HG03354 (cell line): ENCODE results near the gene MBNL1.
"Not testable (repeated sequence)": the region's sequence is repeated elsewhere in the genome, so short reads cannot be mapped to it uniquely, and the experiment has no call there.

Experiments
- ATAC-seq: cut with Tn5 transposase; IDR thresholded peaks from one replicate; pipeline ENCODE4 v1.9.1; 2021; ENCODE audit warnings: mild to moderate bottlenecking; ENCODE audit not compliant: unreplicated experiment, poor library complexity, severe bottlenecking

MBNL1 gene

DNA sequence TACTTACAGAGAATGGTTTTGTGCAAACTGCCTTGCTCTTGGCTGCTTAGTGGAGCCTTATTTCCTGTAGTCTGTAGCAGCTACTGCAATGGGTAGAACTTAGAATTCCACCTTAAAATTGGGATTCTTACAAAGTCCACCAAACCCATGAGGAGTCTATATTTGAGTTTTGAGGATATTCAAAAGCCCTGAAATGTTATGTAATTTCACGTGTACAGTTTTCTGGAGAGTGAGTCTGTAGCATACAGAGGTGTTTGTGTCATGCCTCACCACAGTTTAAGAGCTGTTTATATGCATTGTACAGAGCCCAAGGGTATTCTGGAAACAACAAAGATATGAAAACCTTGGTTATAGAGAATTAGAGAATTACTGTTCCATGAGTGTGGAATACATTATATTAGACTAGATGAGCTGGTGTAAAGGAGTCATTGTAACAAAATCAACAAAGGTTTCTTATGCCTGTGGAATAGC, 114.4 kb downstream of the MBNL1 start:
- ATAC-seq: no peak

DNA sequence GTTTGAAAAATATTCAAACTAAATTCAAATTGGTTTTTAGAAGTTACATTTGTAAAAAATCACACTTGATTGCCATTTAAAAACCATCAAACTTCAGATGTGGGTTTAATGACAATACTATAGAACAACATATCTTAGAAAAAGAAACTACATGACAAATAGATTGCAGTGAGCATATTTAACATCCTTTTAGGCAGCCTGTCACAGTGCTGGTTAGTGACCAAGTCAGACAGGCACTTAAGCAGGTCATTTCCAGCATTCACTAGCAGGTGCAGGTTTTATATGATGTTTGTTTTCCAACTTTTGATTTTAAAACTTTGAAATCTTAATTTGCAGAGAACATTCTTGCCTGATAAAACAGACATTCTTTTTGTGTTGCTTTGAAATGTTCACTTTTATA, 115.7 kb downstream of the MBNL1 start:
- no peak for ATAC-seq

DNA sequence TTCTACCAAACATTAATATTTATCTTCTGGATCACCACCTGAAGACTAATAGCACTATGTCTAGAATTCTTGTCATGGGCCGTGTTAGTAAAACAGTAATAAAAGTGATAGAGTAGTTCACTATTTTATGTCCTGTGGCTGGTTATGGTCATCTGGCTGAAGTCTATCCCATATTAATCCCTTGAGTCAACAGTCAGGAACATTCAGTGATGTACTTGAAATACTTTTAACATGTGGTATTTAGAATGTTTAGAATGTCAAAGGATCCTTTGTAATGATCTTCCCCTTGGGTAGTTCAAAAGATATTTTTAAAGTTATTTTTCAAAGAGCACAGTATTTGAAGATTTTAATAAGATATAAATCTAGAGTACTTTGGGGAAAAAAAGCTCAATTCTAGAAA, 117.0 kb downstream of the MBNL1 start:
- no peak for ATAC-seq

DNA sequence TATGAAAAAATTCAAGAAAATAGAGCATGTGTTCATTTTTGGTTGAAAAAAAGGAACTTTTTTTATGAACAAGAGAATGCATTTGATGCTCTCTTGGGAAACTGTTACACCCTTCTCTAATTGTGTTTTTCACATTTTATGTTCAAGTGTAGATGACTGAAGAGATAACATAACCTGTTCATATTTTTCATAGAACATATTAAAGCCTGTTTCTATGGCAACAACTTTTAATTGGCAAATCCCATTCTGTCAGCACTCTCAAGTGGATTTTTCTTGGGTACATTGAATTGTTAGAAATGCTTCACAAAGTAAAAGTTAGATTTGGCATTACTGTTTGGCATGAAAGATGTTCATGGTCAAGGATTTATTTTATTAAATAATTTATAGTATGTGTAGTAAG, 117.5 kb downstream of the MBNL1 start:
- ATAC-seq: no peak

DNA sequence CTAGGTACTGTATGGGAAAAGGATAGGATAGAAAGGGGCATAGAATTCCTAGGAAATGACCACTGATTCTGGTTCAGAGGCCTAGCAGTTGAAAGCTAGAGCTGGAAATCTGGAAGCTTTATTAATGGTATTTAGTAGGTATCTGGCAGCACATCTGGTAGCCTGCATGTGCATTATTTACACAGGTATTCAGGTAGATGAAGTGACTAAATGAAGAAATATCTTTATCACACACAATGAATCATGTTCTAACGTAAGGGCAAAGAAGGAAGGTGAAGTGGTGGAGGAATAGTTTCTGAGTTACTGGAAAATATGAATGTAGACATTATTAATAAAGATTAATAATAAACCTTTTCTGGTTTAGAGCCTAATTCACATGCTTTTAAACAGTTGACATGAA, 119.9 kb downstream of the MBNL1 start:
- no peak for ATAC-seq

DNA sequence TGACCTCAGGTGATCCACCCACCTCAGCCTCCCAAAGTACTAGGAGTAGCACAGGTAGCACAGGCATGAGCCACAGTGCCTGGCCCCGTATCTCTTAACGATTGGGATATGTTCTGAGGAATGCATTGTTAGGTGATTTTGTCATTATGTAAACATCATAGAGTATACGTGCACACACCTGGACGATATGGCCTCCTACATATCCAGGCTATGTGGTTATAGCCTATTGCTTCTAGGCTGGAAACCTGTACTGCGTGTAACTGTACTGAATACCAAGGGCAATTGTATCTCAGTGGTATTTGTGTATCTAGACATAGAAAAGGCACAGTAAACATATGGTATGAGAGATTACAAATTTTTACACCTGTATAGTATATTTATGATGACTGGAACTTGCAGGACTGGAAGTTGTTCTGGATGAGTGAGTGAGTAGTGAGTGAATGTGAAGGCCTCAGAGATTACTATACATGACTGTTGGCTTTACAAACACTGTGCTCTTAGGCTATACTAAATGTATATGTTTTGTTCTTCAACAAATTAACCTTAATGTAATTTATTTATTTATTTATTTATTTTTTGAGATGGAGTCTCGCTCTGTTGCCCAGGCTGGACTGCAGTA, 120.7 kb downstream of the MBNL1 start:
- ATAC-seq: no peak

DNA sequence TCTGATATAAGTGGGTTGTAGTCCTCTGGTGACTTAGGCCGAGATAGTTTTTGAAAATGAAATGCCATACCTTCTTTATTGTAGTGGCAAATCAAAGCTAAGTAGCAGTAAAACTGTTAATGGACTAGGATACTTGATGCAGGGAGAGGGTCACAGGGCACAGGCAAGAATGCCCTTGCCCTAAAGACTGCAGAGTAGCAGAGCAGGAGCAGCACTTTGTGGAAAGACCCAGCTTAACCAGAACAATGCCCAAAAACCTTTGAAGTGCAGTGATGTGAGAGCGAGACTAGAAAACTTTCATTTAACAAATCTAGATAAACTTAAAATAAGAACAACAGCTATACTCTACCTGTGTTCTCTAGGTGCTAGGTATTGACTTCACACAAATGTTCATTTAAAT, 121.9 kb downstream of the MBNL1 start:
- ATAC-seq: no peak

DNA sequence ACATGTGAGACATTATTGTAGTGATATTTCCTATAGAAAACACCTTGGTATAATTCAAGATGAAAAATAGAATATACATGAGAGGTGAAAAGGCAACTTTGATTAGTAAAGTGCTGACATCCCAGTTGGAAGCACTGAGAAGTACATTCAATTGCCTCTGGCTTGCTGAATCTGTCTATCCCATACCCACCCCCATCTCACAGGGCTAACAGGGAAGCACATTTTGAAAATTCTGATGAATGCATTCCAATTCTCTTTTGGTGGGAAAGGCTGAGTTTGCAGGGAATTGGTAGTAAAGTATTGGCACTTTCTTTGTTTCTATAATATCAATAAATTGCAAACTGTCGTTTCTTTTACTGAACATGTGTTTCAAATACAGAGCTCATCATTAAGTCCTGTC, 122.9 kb downstream of the MBNL1 start:
- ATAC-seq: no peak

DNA sequence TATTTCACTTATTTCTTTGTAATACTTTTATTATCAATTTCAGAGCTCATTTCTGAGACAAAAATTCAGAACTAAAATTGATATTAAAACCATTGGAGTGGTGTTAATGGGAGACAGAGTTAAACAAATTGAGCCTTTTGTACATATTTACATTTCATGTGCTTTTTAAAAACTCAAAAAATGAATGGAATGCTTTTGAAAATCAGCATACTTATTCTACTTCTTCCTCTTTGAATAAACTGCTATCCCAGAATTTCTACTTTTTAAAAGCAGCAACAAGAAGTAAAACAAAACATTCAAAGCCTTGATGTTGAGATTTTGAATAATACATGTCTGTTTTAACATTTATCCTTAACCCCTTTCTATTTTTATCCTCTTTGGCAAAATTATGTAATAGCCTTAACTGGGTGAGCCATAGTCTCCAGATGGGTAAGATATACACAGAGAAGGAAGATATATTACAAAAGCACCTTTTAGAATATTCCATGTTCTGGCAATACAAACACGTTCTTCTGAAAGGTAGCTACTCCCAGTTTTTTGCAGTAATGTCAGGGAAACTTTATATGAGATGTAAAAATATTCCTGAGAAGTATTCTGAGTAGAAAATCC, 123.6 kb downstream of the MBNL1 start:
- ATAC-seq: no peak

DNA sequence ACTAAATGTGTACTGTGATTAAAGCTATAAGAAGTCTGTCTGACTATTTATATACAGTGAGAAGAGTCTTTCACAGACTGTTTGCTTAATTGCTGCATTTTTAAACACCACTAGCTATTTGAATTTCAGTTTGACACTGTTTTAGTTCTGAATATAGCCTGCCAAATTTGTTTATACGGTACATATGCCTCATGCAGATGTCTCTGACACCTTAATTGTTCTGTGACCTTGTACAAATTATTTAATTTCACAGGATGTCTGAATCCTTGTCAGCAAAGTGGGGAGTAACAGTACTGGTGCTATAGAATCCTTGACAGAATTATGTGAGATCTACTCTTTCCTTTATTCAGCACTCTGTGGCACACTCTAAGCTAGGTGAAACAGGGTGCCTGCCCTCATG, 125.5 kb downstream of the MBNL1 start:
- no peak for ATAC-seq

DNA sequence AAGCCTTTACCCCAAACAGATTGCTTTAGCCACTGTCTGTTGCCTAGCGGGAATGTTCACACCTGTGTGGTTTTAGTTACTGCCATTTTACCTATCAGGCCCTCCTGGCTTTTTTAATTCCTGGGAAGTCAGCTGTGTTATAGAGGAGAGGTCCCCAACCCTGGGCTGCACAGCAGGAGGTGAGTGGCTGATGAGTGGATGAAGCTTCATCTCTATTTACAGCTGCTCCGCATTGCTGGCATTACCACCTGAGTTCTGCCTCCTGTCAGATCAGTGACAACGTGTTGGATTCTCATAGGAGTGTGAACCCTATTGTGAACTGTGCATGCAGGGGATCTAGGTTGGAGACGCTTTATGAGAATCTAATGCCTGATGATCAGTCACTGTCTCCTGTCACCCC, 127.0 kb downstream of the MBNL1 start:
- ATAC-seq: no peak

DNA sequence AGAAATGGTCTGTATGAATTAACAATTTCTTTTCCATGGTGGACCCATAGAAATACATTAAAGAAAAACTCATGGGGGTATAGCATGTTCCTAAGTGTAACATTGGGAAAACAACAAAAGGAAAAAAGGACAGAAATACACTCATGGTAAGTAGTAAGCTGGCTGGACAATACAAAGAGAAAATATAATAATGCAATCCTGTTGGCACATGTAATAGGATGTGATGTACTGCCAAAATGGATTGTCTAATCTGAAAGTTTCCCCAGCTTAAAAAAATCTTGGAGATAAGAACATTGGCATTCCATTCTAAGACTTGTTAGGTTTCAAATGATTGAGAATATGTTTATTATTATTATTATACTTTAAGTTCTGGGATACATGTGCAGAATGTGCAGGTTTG, 128.1 kb downstream of the MBNL1 start:
- ATAC-seq: no peak

DNA sequence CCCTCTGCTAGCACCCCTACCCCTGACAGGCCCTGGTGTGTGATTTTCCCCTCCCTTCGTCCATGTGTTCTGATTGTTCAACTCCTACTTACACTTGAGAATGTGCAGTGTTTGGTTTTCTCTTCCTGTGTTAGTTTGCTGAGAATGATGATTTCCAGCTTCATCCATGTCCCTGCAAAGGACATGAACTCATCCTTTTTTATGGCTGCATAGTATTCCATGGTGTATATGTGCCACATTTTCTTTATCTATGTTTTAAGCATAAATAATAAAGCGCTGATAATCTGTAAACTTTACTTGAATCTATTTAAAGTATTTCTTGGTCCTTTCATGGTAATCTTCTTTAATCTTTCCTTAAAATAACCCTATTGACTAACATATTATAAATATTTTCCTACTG, 128.6 kb downstream of the MBNL1 start:
- ATAC-seq: not testable (repeated sequence)

DNA sequence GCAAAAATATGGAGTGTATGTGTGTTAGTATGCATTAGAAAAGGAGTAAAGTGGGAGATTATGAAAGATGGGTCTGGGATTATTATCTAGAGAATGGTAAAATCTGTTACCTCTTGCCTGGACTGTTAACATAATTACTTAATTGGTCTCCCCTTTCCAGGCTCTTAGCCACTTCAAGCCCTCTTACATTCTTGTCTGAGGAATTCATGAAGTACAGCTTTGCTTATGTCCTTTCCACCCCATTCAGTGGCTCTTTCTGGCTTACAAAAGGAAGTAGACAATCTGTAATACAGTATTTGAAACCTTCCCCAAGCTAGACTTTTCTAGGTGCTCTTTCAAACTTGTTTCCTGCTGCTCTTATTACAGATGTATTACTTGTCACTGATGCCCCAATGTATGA, 129.8 kb downstream of the MBNL1 start:
- ATAC-seq: no peak

DNA sequence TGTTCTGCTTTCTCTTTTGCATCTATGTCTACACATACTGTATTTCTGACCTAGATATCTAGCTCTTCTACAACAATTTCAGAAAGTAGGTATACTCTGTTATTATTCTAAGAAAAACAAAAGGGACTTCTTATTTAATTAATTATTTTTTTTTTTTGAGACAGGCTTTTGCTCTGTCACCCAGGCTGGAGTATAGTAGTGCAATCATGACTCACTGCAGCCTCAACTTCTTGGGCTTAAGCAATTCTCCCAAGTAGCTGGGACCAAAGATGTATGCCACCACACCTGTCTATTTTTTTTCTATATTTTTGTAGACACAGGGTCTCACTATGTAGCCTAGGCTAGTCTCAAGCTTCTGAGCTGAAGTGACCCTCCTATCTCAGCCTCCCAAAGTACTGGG, 130.6 kb downstream of the MBNL1 start:
- no peak for ATAC-seq

DNA sequence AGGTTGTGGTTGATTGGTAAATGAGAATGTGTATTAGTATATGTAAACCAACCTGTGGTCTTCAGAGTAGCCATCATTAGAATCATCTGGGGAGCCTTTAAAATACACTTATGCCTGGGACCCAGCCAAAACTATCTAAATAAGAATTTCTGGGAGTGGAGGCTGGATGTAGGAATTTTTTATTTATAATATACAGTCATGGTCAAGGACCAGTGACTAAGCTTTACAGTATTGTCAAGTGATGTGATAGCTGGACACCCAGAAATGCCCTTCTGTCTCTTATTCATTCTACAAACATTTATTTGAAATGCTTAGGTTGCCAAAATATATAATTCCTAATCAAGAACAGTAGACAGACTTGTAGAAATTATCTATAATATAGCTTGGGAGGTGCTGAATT, 132.2 kb downstream of the MBNL1 start:
- ATAC-seq: no peak

DNA sequence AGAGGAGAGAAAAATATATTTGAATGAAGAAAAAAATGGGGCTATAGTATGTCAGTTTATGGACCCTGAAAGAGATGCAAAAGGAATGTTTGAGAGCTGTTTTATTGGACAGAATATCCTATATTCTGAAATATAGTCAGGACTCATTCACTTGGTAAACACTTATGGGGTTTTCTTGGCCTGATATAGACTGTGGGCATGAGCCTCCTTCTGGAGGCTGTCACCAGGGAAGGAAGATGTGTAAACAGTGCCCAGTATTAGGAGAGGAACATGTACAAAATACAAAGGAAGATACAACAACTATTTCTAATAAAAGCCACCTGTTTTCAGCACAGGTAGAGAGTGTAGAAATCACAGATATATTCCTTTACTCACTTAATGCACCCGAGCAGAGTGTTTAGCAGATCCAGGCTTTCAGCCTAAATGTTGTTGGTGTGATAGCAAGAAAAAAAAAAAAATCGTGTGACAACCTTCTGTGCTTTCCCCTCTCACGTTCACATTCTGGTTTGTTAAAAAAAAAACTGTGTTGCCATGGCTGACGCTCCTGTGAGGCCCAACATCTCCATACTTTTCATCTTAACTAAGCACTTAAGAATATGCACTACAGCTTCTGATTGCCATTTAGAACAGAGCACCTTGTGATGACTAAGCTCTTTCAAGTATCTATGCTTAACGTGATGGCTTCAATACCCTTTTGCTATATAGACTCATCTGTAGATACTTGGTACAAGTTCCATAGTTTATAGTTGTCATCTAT, 134.1 kb downstream of the MBNL1 start:
- no peak for ATAC-seq

DNA sequence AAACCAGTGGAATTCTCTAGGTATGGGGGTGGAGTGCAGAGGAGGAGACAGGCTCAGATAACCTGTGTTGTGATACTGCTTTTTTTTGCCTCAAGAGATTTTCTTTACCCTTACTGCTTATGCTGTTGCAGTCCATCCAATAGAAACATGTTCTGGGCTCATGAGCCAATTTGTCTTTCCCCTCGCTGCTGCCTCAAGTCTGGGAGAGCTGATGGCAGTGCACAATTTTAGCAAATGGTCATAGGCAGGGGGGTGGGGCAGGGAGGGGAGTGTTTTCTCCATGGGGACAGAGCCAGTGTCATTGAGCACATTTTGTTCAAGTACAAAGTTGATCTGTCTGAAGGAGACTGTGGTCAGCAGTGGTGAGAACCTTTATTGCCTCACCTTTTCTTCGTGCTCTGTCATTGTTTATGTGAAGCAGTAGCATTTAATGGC, 134.9 kb downstream of the MBNL1 start:
- ATAC-seq: no peak

DNA sequence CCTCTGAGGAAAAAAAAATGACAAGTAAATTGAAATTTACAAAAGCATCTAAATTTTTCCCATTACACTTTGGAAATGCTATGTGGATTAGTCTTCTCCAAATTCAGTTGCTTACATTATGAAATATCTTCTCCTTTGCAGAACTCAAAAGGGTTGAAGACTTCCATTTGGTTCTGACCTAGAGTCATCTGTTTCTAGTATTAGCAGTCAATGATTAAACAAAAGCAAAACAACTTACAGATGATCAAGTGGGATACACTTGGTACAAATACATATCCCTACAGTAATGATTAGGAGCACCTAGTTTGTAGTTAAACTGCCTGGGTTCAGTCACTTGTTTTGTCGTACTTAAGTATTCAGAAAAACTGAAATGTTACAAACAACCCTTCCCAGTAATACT, 136.2 kb downstream of the MBNL1 start:
- ATAC-seq: no peak

DNA sequence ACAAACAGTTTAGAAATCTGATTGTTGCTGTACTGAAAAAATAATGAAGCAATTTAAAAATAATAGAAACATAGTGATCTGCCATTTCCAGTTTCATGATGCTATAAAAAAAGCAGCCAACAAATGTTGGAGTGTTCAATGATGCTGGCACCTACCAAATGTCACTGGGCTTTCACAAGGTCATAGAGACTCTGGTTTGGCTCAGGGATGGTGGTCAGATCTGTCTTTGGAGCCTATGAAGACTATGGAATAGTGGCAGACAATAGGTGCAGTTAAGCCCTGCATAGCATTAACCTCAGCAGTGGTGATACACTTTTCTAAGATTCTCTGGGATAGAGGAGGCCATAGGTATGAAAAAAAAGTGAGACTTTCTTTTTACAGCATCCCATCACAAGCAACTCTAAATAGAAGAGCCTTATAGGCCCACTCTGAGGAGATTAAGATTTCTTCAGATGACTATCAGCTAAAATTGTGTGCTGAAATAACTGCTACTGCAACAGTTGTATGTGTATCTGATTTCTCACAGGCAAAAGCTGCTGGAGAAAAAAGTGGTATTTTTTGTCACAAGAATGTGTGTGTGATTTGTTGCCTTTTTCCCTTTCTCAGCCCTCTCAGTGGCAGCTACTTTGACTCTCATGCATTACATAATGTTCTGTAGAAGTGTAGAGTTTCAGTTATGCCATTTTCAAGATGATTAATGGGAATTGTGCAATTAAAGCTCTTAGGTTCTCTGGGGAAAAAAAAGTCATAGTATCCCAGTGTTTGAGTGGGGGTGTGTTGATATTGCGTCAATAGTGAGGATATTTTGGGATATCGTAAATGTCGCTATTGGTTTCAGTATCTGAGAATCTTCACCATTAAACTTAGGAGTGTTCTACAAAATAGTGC, 137.4 kb downstream of the MBNL1 start:
- ATAC-seq: no peak
